Uterus (tissue), 4 donors: Measurements from ENCODE around the gene DNM2. TPM values are rescaled to one million over a fixed set of nuclear protein-coding genes. Genes with fewer than 3 reads are reported as not detected.

ENCODE experiments used
- DNase-seq, 2 donors: peaks; one replicate each; pipeline ENCODE4 v3.0.0-alpha.2; 2019 to 2020
- H3K27ac ChIP-seq, 2 donors: fragments of 200-600 bp; sonication (generic); 1 replicate in 1 of 2; 2 replicates in 1 of 2; pipeline ENCODE4 v1.5.1; 2016 to 2018
- H3K27me3 ChIP-seq, 2 donors: fragments of 200-600 bp; sonication (generic); one replicate each; pipeline ENCODE4 v1.5.1; 2018 to 2019; ENCODE audit warnings: control low read depth in 1 of 2
- H3K36me3 ChIP-seq, 2 donors: fragments of 200-600 bp; sonication (generic); one replicate each; pipeline ENCODE4 v1.5.1; 2019; ENCODE audit warnings: control low read depth in 1 of 2
- H3K4me1 ChIP-seq, 2 donors: fragments of 200-600 bp; sonication (generic); one replicate each; pipeline ENCODE4 v1.5.1; 2018 to 2019; ENCODE audit warnings: control low read depth in 1 of 2
- H3K4me3 ChIP-seq, 2 donors: fragments of 200-600 bp; sonication (generic); 1 replicate in 1 of 2; 2 replicates in 1 of 2; pipeline ENCODE4 v1.5.1; 2018 to 2019; ENCODE audit warnings: mild to moderate bottlenecking in 1 of 2
- H3K9me3 ChIP-seq, 2 donors: fragments of 200-600 bp; sonication (generic); one replicate each; pipeline ENCODE4 v1.5.1; 2019; ENCODE audit warnings: control low read depth in 1 of 2
- CTCF ChIP-seq, 4 experiments: fragments of 200-600 bp in 2 of 4; fragments of 450-650 bp in 2 of 4; sonication (generic) in 2 of 4; IDR thresholded peaks; one replicate each; pipeline ENCODE4 v1.5.1; 2016 to 2019; ENCODE audit warnings: antibody characterized with exemption in 4 of 4, mild to moderate bottlenecking in 2 of 4, moderate library complexity in 1 of 4
- POLR2A ChIP-seq, 2 donors: fragments of 450-650 bp; IDR thresholded peaks; one replicate each; pipeline ENCODE4 v1.6.1; 2016; ENCODE audit warnings: antibody characterized with exemption in 2 of 2, mild to moderate bottlenecking in 1 of 2, moderate library complexity in 1 of 2
- intact Hi-C: fragments of 100-400 bp; cut with DNase I; formaldehyde crosslinking; loops from one replicate; pipeline ENCODE4 v1.15.1; 2023; ENCODE audit warnings: low total_unique reads
- total RNA-seq, 4 donors: library from RNA; depleted of rRNA in 3 of 4; stranded (reverse); fragments of >200 nt in 3 of 4; gene quantifications; one replicate each; pipeline versions ENCODE4 v1.1.0 to v1.2.4, GENCODE V29; 2014 to 2023
- donor health status: DM: yes; HTN: yes; CAD: no.

DNM2 gene
- total RNA-seq, 4 donors from 2014 or later, result 46.8 to 150 (median 86.0) TPM

GRCh38 chr19:10729411-10729810, 11.5 kb downstream of the DNM2 start:
- Histone ChIP-seq H3K4me1 (no peaks in the 10 kb centered on the region), H3K9me3 (no peaks in the 10 kb centered on the region), H3K27ac (no peak overlapping the region), H3K4me3 (no peak overlapping the region), H3K27me3 (no peaks in the 10 kb centered on the region), H3K36me3 (no peaks in the 10 kb centered on the region)
- TF ChIP-seq CTCF (IDR thresholded peaks at IDR 0.05), result no peak
- no peak for TF ChIP-seq POLR2A (IDR thresholded peaks at IDR 0.05)
- no peak for DNase-seq
- intact Hi-C loops, result no loop called here

GRCh38 chr19:10730932-10731331, 13.1 kb downstream of the DNM2 start:
- H3K4me3 ChIP-seq, result no peak overlapping the region
- no peaks in the 10 kb centered on the region for H3K4me1 ChIP-seq
- no peak overlapping the region for H3K27ac ChIP-seq
- H3K9me3 ChIP-seq, result no peaks in the 10 kb centered on the region
- no peak for DNase-seq
- no peaks in the 10 kb centered on the region for H3K36me3 ChIP-seq
- intact Hi-C loops, result no loop called here
- H3K27me3 ChIP-seq, result no peaks in the 10 kb centered on the region
- TF ChIP-seq POLR2A (IDR thresholded peaks at IDR 0.05), result no peak
- no peak for TF ChIP-seq CTCF (IDR thresholded peaks at IDR 0.05)

GRCh38 chr19:10735741-10736140, 17.9 kb downstream of the DNM2 start:
- Histone ChIP-seq H3K9me3 (no peaks in the 10 kb centered on the region), H3K4me3 (no peak overlapping the region), H3K36me3 (no peaks in the 10 kb centered on the region), H3K27me3 (no peaks in the 10 kb centered on the region), H3K27ac (no peak overlapping the region), H3K4me1 (no peaks in the 10 kb centered on the region)
- intact Hi-C loops, result no loop called here
- TF ChIP-seq POLR2A (IDR thresholded peaks at IDR 0.05) (no peak), CTCF (IDR thresholded peaks at IDR 0.05) (no peak)
- DNase-seq, result no peak

- H3K27me3 ChIP-seq, result no peaks in the 10 kb centered on the region
- no peaks in the 10 kb centered on the region for H3K4me1 ChIP-seq
- H3K9me3 ChIP-seq, result no peaks in the 10 kb centered on the region
- no peaks in the 10 kb centered on the region for H3K36me3 ChIP-seq
- intact Hi-C loops, result no loop called here
- H3K4me3 ChIP-seq, result no peak overlapping the region
- TF ChIP-seq CTCF (IDR thresholded peaks at IDR 0.05), result no peak
- no peak for TF ChIP-seq POLR2A (IDR thresholded peaks at IDR 0.05)
- DNase-seq, result no peak
- no peak overlapping the region for H3K27ac ChIP-seq
Observed at GRCh38 chr19:10736189-10736588, 18.3 kb downstream of the DNM2 start.

GRCh38 chr19:10736916-10737551, 19.2 kb downstream of the DNM2 start:
- no peak overlapping the region for H3K4me3 ChIP-seq
- no peaks in the 10 kb centered on the region for H3K36me3 ChIP-seq
- no peak for DNase-seq
- H3K27me3 ChIP-seq, result no peaks in the 10 kb centered on the region
- H3K4me1 ChIP-seq, result no peaks in the 10 kb centered on the region
- intact Hi-C loops, result no loop called here
- H3K27ac ChIP-seq, result no peak overlapping the region
- no peaks in the 10 kb centered on the region for H3K9me3 ChIP-seq
- TF ChIP-seq CTCF (IDR thresholded peaks at IDR 0.05) (no peak), POLR2A (IDR thresholded peaks at IDR 0.05) (no peak)
